Measurements from ENCODE around the gene LRCH1. TPM values are rescaled to one million over a fixed set of nuclear protein-coding genes. Genes with fewer than 3 reads are reported as not detected.

The LRCH1 gene
- total RNA-seq, 1 experiment from 2014 or later, result 16.5 TPM

DNA sequence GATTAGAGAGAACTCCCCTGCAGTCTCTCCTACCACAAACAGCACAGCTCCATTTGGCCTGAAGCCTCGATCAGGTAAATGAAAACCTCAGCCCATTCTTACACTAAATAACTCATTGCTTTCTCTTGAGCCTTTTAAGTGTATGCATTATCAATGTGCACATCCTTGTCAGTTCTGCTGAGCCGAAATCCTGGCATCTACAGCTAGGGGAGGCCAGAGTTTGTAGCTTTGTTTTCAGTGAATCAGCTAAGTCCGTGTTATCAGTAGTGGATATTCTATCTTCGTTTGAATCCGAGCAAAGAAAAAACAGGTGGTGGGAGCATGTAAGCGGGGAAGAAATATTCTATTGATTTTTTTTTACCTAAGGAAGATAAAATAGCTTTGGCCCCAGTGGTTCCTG, 159.6 kb downstream of the LRCH1 start:
- POLR2A ChIA-PET, result no interaction called here
- intact Hi-C loops (cut with micrococcal nuclease), result no loop called here
- CTCF ChIA-PET, result interaction anchor here (0.6 to 6.3 kb wide), 3 partner anchors 109 to 219 kb away, joined by 3 to 24 read pairs (median 5); no protein-coding TSS in a partner anchor
- Mint-ChIP-seq H3K36me3 (ENCODE audit: insufficient read depth, unreplicated experiment) (peaks cover 36% of the 10 kb centered on the region), H3K27ac (ENCODE audit: low read depth, unreplicated experiment) (no peak overlapping the region), H3K27me3 (ENCODE audit: insufficient read depth, unreplicated experiment) (no peaks in the 10 kb centered on the region), H3K9me3 (ENCODE audit: unreplicated experiment) (no peaks in the 10 kb centered on the region), H3K4me3 (ENCODE audit: unreplicated experiment) (no peak overlapping the region), H3K4me1 (ENCODE audit: insufficient read depth, unreplicated experiment) (no peaks in the 10 kb centered on the region)
- TF ChIP-seq, protein P1, sequence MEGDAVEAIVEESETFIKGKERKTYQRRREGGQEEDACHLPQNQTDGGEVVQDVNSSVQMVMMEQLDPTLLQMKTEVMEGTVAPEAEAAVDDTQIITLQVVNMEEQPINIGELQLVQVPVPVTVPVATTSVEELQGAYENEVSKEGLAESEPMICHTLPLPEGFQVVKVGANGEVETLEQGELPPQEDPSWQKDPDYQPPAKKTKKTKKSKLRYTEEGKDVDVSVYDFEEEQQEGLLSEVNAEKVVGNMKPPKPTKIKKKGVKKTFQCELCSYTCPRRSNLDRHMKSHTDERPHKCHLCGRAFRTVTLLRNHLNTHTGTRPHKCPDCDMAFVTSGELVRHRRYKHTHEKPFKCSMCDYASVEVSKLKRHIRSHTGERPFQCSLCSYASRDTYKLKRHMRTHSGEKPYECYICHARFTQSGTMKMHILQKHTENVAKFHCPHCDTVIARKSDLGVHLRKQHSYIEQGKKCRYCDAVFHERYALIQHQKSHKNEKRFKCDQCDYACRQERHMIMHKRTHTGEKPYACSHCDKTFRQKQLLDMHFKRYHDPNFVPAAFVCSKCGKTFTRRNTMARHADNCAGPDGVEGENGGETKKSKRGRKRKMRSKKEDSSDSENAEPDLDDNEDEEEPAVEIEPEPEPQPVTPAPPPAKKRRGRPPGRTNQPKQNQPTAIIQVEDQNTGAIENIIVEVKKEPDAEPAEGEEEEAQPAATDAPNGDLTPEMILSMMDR (IDR thresholded peaks at IDR 0.05; ENCODE audit: unreplicated experiment), result no peak
- BruUV-seq (replicated peaks), result no TSS peak
- no peak for DNase-seq (ENCODE audit: unreplicated experiment)

DNA sequence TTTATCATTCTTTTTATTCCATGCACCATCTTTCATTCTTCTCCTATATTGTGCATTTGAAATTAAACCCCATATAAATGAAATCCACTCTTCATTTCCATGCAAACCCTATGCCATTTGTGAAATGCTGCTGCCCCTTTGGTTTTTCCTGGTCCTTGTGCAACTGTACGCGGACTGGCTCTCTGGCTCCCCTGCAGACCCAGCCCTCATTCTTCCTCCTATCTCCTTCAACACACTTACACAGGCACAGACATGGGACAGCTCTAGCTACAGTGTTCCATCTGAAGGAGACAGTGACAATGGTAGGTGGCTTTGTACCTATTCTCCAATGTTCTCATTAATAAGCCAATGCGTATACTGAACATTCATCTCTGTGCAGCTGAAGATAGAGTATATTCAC, 162.4 kb downstream of the LRCH1 start:
- no peak overlapping the region for H3K27ac Mint-ChIP-seq (ENCODE audit: low read depth, unreplicated experiment)
- H3K36me3 Mint-ChIP-seq (ENCODE audit: insufficient read depth, unreplicated experiment), result peaks cover 10% of the 10 kb centered on the region
- no TSS peak for BruUV-seq (replicated peaks)
- DNase-seq (ENCODE audit: unreplicated experiment), result no peak
- H3K4me1 Mint-ChIP-seq (ENCODE audit: insufficient read depth, unreplicated experiment), result no peaks in the 10 kb centered on the region
- intact Hi-C loops (cut with micrococcal nuclease), result no loop called here
- no peaks in the 10 kb centered on the region for H3K27me3 Mint-ChIP-seq (ENCODE audit: insufficient read depth, unreplicated experiment)
- TF ChIP-seq, protein P1 (IDR thresholded peaks at IDR 0.05; ENCODE audit: unreplicated experiment), result no peak
- POLR2A ChIA-PET, result no interaction called here
- no peaks in the 10 kb centered on the region for H3K9me3 Mint-ChIP-seq (ENCODE audit: unreplicated experiment)
- no peak overlapping the region for H3K4me3 Mint-ChIP-seq (ENCODE audit: unreplicated experiment)
- CTCF ChIA-PET, result interaction anchor here (1.6 kb wide), 1 partner anchor 164 kb away, joined by 5 read pairs; no protein-coding TSS in a partner anchor

DNA sequence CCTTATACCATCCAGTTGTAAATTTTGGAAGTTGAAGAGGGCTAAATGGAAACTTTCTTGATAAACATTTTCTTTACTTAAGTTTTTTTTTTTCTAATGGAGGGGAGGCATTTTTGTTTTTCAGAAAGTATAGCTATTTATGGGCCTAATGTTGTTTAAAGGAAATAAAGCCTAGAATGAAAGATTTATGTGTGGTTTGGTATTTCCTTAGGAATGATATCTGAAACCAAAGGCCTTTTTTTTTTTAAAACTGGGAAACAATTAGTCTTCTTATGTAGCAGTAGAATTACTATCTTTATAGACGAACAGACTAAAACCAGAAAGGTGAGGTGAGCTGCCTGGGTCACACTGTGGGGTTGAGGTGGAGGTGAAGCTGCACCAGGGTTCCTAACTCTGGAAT, 163.9 kb downstream of the LRCH1 start:
- Mint-ChIP-seq H3K36me3 (ENCODE audit: insufficient read depth, unreplicated experiment) (no peaks in the 10 kb centered on the region), H3K27ac (ENCODE audit: low read depth, unreplicated experiment) (no peak overlapping the region), H3K9me3 (ENCODE audit: unreplicated experiment) (no peaks in the 10 kb centered on the region), H3K4me3 (ENCODE audit: unreplicated experiment) (no peak overlapping the region), H3K4me1 (ENCODE audit: insufficient read depth, unreplicated experiment) (no peaks in the 10 kb centered on the region), H3K27me3 (ENCODE audit: insufficient read depth, unreplicated experiment) (no peaks in the 10 kb centered on the region)
- ChIA-PET CTCF (interaction anchor here (0.6 to 5.9 kb wide), 5 partner anchors 26 to 245 kb away, joined by 3 to 57 read pairs (median 6); partner anchors contain the start of gene LRCH1), POLR2A (interaction anchor here (0.6 to 0.7 kb wide), 2 partner anchors 227 to 1309 kb away, joined by 3 to 4 read pairs; no protein-coding TSS in a partner anchor)
- BruUV-seq (replicated peaks), result no TSS peak
- TF ChIP-seq, protein P1 (IDR thresholded peaks at IDR 0.05; ENCODE audit: unreplicated experiment), result no peak
- DNase-seq (ENCODE audit: unreplicated experiment), result no peak
- intact Hi-C loops (cut with micrococcal nuclease), result no loop called here

DNA sequence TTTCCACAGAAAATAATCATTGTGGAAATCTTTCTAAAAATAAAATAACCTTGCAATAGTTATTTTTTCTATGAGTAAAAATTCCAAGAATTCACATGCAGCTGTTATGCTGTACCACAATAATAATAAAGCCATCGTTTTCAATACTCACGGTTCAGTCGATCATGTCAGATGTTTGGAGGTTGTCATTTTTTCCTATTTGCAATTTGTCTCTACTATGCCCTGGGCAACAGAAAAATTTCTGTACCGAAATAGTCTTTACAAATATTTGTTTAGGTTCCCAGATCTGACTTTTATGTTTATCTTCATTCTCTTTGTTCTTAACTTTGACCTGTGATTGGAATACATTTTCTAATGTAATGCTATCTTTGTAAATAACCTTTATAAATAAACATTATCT, 164.3 kb downstream of the LRCH1 start:
- BruUV-seq (replicated peaks), result no TSS peak
- POLR2A ChIA-PET, result interaction anchor here (0.7 kb wide), 1 partner anchor 72 kb away, joined by 3 read pairs; no protein-coding TSS in a partner anchor
- no peaks in the 10 kb centered on the region for H3K4me1 Mint-ChIP-seq (ENCODE audit: insufficient read depth, unreplicated experiment)

More for the DNA sequence above, 164.3 kb downstream of the LRCH1 start:
- no peak overlapping the region for H3K27ac Mint-ChIP-seq (ENCODE audit: low read depth, unreplicated experiment)
- intact Hi-C loops (cut with micrococcal nuclease), result no loop called here
- H3K4me3 Mint-ChIP-seq (ENCODE audit: unreplicated experiment), result no peak overlapping the region
- no peak for DNase-seq (ENCODE audit: unreplicated experiment)
- H3K9me3 Mint-ChIP-seq (ENCODE audit: unreplicated experiment), result no peaks in the 10 kb centered on the region
- TF ChIP-seq, protein P1 (IDR thresholded peaks at IDR 0.05; ENCODE audit: unreplicated experiment), result no peak
- CTCF ChIA-PET, result interaction anchor here (0.6 to 5.9 kb wide), 5 partner anchors 26 to 245 kb away, joined by 3 to 57 read pairs (median 6); partner anchors contain the start of gene LRCH1
- no peaks in the 10 kb centered on the region for H3K27me3 Mint-ChIP-seq (ENCODE audit: insufficient read depth, unreplicated experiment)
- H3K36me3 Mint-ChIP-seq (ENCODE audit: insufficient read depth, unreplicated experiment), result no peaks in the 10 kb centered on the region
